Activated naive CD8-positive, alpha-beta T cell treated with anti-CD3 and anti-CD28 coated beads, Interleukin-2, amount 50 U/mL, for 24 hours (primary cell): ENCODE measurements around the gene CACNB4.

Experiments used
- ATAC-seq: fragments of 150-1000 bp; cut with Tn5 transposase; one replicate; pipeline ENCODE4 v1.10.0; 2021
- DNase-seq: peaks from one replicate; pipeline ENCODE4 v3.0.0; 2021
- H3K27ac Mint-ChIP-seq: one replicate; pipeline ENCODE4 v1.8.0; 2021; ENCODE audit warnings: mild to moderate bottlenecking, mixed read lengths
- H3K27me3 Mint-ChIP-seq: one replicate; pipeline ENCODE4 v1.8.0; 2021; ENCODE audit warnings: mixed read lengths
- H3K36me3 Mint-ChIP-seq: one replicate; pipeline ENCODE4 v1.8.0; 2021; ENCODE audit warnings: low read depth, mixed read lengths
- H3K4me1 Mint-ChIP-seq: one replicate; pipeline ENCODE4 v1.8.0; 2021; ENCODE audit warnings: mixed read lengths
- H3K4me3 Mint-ChIP-seq: one replicate; pipeline ENCODE4 v1.8.0; 2021; ENCODE audit warnings: mild to moderate bottlenecking, moderate library complexity, mixed read lengths
- H3K9me3 Mint-ChIP-seq: one replicate; pipeline ENCODE4 v1.8.0; 2021; ENCODE audit warnings: mixed read lengths

CACNB4 gene

DNA sequence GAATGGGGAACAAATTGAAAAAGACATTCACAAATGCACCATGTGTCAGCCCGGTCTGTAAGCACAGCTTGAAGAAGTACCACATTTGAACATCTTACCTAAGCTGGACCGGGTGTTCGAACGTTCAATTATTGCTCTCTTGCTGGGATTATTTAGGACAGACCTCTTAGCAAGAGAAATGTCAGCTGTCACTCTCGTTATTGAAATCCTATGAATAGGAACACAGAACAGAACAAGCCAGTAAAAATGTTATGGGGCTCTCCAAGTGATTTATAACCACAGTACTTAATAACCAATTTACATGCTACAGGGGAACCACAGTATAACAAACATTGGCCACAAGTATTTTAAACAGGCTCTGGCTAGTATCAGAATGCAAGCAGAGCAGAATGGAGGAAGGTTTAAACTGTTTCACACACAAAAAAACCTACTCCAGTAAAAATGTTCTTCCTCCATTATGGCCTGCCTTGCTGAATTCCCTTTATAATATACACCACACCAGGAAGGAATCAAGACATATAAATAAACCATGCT lies 238.2 kb downstream of the CACNB4 start:
- Mint-ChIP-seq H3K4me3 (no peak overlapping the region), H3K36me3 (no peaks in the 10 kb centered on the region), H3K4me1 (no peaks in the 10 kb centered on the region), H3K9me3 (no peaks in the 10 kb centered on the region), H3K27me3 (peaks cover 2% of the 10 kb centered on the region), H3K27ac (no peak overlapping the region)
- no peak for ATAC-seq
- no peak for DNase-seq

DNA sequence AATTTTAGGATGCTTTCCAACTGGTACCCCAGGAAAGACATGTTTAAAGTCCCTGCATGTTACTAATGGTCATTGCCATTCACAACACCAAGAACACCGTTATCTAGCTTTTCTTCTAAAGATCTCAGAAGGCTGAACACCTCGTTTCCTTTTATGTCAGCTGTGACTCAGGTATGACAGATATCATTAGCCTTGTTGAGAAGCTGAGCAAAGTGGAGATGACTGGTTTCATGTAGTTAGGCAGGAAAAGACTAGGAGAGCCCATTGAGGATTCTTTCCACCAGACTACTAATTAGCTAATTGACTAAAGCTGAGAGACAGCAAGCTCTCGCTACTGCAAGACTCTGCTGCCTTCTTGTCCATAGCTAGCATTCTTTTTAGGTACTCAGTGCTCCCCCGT lies 238.6 kb downstream of the CACNB4 start:
- no peaks in the 10 kb centered on the region for H3K9me3 Mint-ChIP-seq
- H3K27ac Mint-ChIP-seq = no peak overlapping the region
- H3K4me3 Mint-ChIP-seq = no peak overlapping the region
- DNase-seq = no peak
- H3K36me3 Mint-ChIP-seq = no peaks in the 10 kb centered on the region
- H3K27me3 Mint-ChIP-seq = peaks cover 2% of the 10 kb centered on the region
- no peak for ATAC-seq
- H3K4me1 Mint-ChIP-seq = no peaks in the 10 kb centered on the region

DNA sequence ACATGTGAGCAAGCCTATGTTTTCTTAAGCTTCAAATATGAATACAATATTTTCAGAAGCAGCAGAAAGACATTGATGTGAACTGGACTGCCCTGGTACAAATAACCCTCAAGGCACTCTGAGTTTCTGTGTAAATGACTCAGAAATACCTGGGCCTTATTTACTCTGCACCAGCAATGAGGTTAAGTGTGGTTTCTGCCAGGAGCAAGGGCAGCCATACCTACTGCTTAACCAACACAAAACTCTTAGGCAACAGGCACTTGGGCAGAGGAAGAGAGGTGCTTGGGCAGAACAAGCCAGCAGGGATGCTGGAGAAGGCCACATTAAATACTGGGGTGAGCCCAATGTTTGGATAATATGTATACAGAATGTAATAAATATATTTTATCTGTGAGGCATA lies 241.2 kb downstream of the CACNB4 start:
- H3K27ac Mint-ChIP-seq = no peak overlapping the region
- H3K36me3 Mint-ChIP-seq = no peaks in the 10 kb centered on the region
- H3K4me3 Mint-ChIP-seq = no peak overlapping the region
- no peaks in the 10 kb centered on the region for H3K4me1 Mint-ChIP-seq
- ATAC-seq (no peak), DNase-seq (no peak)
- no peaks in the 10 kb centered on the region for H3K9me3 Mint-ChIP-seq
- H3K27me3 Mint-ChIP-seq = no peaks in the 10 kb centered on the region

DNA sequence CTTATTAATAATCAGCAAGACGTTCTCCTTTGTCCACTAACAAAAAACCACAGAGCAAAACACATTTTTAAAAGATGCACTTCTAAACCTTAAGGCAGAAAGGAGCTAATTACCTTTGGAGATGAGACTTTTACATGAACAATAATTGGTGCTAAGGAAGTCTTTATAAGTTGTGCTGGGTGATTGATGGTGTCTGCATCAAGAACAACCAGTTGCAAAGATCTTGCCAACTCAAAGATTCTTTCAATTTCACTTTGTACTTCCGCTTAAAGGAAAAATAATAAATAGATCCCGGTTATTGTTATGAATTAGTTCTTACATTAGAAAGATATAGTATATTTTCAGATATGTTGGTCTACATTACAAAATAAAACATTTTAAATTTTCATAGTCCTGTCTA lies 243.7 kb downstream of the CACNB4 start:
- Mint-ChIP-seq H3K27ac (no peak overlapping the region), H3K9me3 (no peaks in the 10 kb centered on the region), H3K4me3 (no peak overlapping the region), H3K27me3 (no peaks in the 10 kb centered on the region), H3K36me3 (no peaks in the 10 kb centered on the region), H3K4me1 (no peaks in the 10 kb centered on the region)
- DNase-seq = no peak
- no peak for ATAC-seq

DNA sequence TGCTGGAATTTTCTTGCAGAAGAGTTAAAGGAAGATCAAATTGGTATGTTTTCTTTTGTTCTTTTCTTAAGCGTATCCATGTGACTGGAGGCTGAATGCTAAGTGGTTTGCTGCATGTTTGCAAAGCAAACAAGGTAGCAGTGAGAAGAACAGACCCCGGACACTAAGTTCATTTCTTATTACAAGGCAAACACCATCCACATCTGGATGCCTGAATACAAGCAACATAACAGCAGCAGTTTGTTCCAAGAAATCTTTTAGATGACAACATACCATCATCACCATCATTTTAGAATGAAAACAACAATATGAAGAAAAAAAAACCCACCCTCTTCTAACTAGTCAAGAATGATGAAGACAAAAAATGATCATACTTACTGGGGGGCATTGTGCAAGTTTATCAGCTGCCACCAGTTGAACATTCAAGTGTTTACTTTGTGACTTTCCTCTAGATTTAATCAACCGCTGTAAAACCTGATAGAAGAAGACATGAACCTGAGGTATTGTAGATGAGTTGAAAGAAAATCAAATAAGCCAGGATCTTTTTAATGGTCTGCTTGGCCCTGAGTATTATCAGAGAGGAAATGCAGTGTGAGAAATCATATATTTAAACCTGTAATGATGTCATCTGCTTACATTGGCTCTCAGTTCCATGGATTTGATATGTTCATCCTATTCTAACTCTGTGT lies 245.6 kb downstream of the CACNB4 start:
- H3K36me3 Mint-ChIP-seq = no peaks in the 10 kb centered on the region
- no peak overlapping the region for H3K4me3 Mint-ChIP-seq
- no peaks in the 10 kb centered on the region for H3K4me1 Mint-ChIP-seq
- no peaks in the 10 kb centered on the region for H3K9me3 Mint-ChIP-seq
- H3K27ac Mint-ChIP-seq = no peak overlapping the region
- no peak for ATAC-seq
- DNase-seq = no peak
- H3K27me3 Mint-ChIP-seq = no peaks in the 10 kb centered on the region

DNA sequence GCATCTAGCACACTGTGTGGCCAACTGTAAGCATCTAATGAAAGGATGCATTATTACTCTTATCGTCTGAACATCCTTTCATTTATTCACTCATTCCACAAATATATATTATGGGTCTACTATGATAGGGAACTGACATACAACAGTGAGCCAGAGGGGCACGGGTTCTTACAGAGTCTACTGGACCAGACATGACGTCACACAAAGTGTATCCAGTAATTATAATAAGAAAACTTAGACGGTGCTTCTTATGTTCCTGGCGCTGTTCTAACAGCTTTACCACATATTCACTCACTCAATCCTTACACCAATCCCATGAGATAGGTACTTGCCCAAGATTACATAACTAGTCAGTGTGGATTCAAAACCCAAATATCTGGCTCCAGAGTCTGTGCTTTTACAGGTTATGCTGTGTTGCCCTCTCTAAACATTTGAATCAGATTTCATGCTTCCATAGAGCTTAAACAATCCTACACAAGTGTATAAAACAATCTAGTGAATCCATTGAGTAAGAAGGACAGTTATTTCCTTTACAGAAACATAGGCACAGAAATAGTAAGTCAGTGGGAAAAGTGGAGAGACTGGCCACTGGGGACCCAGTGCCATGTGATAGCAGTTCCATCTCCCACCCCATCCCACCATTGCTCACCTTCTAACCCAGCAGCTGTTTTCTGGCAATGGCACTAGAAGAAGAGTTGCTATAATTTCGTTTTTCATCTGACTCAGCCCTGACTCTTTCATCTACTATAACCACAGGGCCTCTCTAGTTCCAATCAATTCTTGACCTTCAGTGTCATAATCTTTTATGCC lies 246.4 kb downstream of the CACNB4 start:
- H3K4me1 Mint-ChIP-seq = no peaks in the 10 kb centered on the region
- no peak for DNase-seq
- H3K27ac Mint-ChIP-seq = no peak overlapping the region
- no peak overlapping the region for H3K4me3 Mint-ChIP-seq
- ATAC-seq = no peak
- no peaks in the 10 kb centered on the region for H3K27me3 Mint-ChIP-seq
- no peaks in the 10 kb centered on the region for H3K36me3 Mint-ChIP-seq
- no peaks in the 10 kb centered on the region for H3K9me3 Mint-ChIP-seq

DNA sequence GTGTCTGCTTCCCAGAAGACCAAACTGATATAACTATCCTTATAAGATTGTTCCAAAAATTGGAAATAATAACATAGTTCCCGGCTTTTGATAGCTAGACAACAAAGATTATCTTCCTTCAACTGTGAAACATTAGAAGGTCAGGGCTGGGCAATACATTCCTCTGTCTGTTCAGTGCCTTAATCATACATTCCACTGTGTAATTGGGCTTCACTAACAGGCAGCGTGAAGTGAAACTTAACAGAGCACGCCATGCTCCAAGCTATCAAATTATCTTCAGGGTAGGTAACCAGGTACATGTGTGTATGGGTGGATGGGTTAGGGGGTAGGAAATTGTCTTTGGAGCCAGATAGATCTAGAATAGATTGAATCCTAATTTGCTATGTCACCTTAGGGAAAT lies 247.1 kb downstream of the CACNB4 start:
- Mint-ChIP-seq H3K27me3 (no peaks in the 10 kb centered on the region), H3K4me3 (no peak overlapping the region), H3K27ac (no peak overlapping the region), H3K4me1 (no peaks in the 10 kb centered on the region), H3K36me3 (no peaks in the 10 kb centered on the region), H3K9me3 (no peaks in the 10 kb centered on the region)
- no peak for DNase-seq
- ATAC-seq = no peak

DNA sequence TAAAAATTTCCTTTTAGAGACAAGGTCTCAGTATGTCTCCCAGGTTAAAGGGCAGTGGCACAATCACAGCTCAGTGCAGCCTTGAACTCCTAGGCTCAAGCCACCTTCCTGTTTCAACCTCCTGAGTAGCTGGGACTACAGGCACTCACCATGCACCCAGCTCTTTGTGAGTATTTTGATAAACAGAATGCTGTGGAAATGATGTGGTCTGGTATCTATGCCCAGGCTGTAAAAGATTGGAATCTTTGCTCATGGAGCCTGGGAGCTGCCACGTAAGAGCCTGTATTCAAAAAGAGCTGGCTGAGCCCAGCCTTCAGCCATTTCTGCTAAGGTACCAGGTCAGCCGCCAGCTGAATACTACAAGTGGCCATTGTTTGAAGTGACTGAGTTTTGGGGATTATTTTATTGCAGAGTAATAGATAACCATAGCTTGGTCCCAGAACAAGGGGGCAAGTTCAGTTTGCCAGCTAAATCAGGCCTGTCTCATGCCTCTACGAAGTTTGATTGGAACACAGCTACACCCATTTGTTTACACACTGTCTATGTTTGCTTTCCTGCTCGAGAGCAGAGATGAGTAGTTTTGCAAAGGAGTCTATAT lies 249.3 kb downstream of the CACNB4 start:
- Mint-ChIP-seq H3K9me3 (no peaks in the 10 kb centered on the region), H3K27me3 (no peaks in the 10 kb centered on the region), H3K4me1 (no peaks in the 10 kb centered on the region), H3K4me3 (no peak overlapping the region), H3K27ac (no peak overlapping the region), H3K36me3 (no peaks in the 10 kb centered on the region)
- no peak for DNase-seq
- ATAC-seq = no peak

DNA sequence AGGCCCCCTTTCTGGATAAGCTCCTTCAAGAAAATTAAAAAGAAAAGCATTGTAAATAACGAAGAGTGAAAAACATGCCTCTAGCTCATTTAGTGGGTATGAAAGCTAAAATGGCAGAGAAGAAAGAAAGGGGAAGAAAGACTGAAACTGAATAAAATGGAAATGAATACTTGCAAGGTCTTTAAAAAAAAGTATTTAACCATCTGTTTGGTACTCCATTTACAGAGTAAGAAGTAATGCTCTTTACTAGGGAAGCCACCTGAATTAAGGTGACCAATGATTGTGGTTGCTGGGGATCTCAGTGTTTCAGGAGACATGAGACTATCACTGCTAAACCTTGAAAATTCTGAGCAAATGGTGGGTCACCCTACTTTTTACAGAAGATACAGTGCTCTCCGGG lies 253.0 kb downstream of the CACNB4 start:
- ATAC-seq = no peak
- Mint-ChIP-seq H3K36me3 (no peaks in the 10 kb centered on the region), H3K4me1 (no peaks in the 10 kb centered on the region), H3K9me3 (no peaks in the 10 kb centered on the region), H3K27ac (no peak overlapping the region), H3K27me3 (no peaks in the 10 kb centered on the region), H3K4me3 (no peak overlapping the region)
- no peak for DNase-seq

DNA sequence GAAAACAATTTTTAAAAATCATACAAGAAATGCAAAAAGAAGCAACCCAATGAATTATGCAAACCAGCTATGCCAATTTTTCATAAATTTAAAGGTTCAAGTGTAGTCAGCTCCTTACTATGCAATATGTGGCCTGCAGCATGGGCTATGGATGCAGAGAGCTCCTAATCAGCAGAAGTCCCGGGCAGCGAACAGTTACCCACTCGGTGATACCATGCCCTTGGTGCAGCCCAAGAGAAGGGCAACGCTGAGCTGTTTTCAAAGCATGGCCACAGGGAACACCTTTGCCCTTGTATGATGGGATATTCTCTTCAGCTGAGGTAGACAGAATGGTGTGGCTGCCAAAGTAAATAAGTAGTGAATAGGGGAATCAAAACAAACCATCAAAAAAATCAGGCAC lies 253.4 kb downstream of the CACNB4 start:
- no peaks in the 10 kb centered on the region for H3K9me3 Mint-ChIP-seq
- H3K27ac Mint-ChIP-seq = no peak overlapping the region
- DNase-seq = no peak
- no peak overlapping the region for H3K4me3 Mint-ChIP-seq
- H3K27me3 Mint-ChIP-seq = no peaks in the 10 kb centered on the region
- no peak for ATAC-seq
- H3K4me1 Mint-ChIP-seq = no peaks in the 10 kb centered on the region
- no peaks in the 10 kb centered on the region for H3K36me3 Mint-ChIP-seq

DNA sequence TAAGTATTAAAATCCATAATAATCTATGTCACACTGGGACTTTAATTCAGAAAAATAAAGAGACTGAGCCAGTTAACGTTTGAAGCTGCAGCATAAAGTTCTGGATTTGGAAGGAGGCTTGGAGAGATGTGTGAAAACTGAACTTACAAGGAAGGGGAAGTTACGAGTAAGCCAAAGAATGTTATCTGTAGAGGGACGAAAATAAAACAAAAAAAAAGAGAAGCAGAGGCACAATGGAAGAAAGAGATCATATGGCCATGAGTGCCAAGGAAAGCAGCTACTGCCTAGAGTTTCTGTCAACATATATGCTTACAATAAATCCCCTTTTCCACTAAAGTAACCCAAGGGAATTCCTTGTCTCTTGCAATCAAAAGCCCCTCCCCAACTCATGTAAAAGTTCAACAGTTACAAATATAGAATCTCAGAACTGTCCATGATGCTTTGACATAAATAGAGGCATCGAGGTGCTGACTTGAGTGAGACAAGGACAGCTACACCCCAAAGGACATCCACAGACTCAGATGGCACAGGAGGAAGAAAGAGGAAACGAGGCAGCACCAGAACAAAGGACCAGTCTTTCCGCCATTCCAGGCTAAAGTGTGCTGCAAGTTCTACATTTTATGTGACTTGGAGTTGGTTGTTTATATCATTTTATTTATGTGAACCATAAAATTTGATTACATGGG lies 254.5 kb downstream of the CACNB4 start:
- H3K27ac Mint-ChIP-seq = no peak overlapping the region
- no peaks in the 10 kb centered on the region for H3K4me1 Mint-ChIP-seq
- ATAC-seq (no peak), DNase-seq (no peak)
- H3K36me3 Mint-ChIP-seq = no peaks in the 10 kb centered on the region
- H3K27me3 Mint-ChIP-seq = no peaks in the 10 kb centered on the region
- no peak overlapping the region for H3K4me3 Mint-ChIP-seq
- no peaks in the 10 kb centered on the region for H3K9me3 Mint-ChIP-seq

DNA sequence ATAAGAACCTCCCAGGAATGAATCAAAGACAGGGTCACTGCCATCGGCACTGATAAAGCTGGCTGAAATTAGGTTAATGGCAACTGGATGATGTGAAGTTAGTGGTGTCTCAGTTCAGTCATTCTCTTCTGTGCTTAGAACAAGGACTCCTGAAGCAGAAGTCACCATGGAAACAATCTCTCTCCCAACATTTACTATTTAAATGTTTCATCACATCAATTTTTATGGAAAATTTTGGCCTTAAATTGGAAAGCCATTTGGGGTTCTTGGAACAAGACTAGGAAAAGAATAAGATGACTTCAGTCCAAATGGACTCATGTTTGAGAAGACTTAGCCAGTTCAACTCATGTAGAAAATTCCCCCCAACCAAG lies 255.2 kb downstream of the CACNB4 start:
- Mint-ChIP-seq H3K27ac (no peak overlapping the region), H3K36me3 (no peaks in the 10 kb centered on the region)

DNA sequence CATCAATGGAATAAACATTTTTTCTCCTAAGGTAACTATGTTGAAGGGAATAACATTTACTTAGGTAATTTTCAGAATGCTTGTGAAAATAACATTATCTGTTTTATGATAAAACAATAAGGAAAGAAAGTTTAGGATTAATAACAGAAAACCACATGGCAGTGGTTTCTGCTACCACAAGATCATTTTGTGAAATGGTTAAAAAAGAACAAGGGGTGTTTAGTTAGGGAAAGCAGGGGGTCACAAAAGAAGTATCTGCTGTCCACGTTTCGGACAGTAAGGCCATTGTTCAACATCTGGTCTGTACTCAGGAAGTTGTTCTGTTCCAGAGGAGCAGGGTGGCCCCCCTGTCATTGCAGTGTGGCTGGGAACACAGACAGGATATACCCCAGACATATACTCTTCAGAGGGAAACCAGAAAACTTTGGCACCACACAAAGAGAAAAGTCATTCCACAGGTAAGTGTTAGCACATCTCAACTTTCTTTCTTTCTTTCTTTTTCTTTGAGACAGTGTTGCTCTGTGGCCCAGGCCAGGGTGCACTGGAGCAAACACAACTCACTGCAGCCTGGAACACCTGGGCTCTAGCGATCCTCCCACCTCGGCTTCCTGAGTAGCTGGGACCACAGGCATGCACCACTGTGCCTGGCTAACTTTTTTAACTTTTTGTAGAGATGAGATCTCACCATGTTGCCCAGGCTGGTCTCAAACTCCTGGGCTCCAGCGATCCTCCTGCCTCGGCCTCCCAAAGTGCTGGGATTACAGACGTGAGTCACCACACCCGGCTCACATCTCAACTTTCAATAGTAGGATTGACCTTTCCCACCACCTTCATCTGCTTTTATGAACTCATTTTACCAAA lies 255.8 kb downstream of the CACNB4 start:
- Mint-ChIP-seq H3K4me1 (no peaks in the 10 kb centered on the region), H3K36me3 (no peaks in the 10 kb centered on the region), H3K27me3 (no peaks in the 10 kb centered on the region), H3K9me3 (no peaks in the 10 kb centered on the region), H3K27ac (no peak overlapping the region), H3K4me3 (no peak overlapping the region)
- DNase-seq (no peak), ATAC-seq (no peak)

More for the DNA sequence above, 255.2 kb downstream of the CACNB4 start:
- Mint-ChIP-seq H3K4me3 (no peak overlapping the region), H3K9me3 (no peaks in the 10 kb centered on the region), H3K4me1 (no peaks in the 10 kb centered on the region), H3K27me3 (no peaks in the 10 kb centered on the region)
- ATAC-seq (no peak), DNase-seq (no peak)

DNA sequence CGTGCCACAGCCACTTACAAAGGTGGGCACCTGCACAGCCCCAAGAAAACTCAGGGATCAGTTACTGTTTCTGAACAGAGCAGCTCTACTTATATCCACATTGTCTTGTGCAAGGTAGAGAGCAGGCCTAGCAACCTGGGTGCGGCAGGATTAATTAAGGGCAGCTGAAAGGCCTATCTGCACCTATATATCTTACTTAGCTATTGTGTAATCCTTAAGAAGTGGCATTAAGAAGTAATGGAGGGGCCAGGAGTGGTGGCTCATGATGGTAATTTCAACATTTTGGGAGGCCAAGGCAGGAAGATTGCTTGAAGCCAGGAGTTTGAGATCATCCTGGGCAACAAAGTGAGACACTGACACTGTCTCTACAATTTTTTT lies 257.8 kb downstream of the CACNB4 start:
- DNase-seq (no peak), ATAC-seq (no peak)
- no peak overlapping the region for H3K4me3 Mint-ChIP-seq
- no peaks in the 10 kb centered on the region for H3K36me3 Mint-ChIP-seq
- no peaks in the 10 kb centered on the region for H3K4me1 Mint-ChIP-seq
- H3K27ac Mint-ChIP-seq = no peak overlapping the region
- H3K9me3 Mint-ChIP-seq = no peaks in the 10 kb centered on the region
- H3K27me3 Mint-ChIP-seq = peaks cover 4% of the 10 kb centered on the region
